ENCODE results near the gene PHB1. TPM values are rescaled to one million over a fixed set of nuclear protein-coding genes. Genes with fewer than 3 reads are reported as not detected.
"Not testable (repeated sequence)": the region's sequence is repeated elsewhere in the genome, so short reads cannot be mapped to it uniquely, and the experiment has no call there.

Gene PHB1
- total and polyA plus RNA-seq, 2 donors = 56.5 to 159 TPM

DNA sequence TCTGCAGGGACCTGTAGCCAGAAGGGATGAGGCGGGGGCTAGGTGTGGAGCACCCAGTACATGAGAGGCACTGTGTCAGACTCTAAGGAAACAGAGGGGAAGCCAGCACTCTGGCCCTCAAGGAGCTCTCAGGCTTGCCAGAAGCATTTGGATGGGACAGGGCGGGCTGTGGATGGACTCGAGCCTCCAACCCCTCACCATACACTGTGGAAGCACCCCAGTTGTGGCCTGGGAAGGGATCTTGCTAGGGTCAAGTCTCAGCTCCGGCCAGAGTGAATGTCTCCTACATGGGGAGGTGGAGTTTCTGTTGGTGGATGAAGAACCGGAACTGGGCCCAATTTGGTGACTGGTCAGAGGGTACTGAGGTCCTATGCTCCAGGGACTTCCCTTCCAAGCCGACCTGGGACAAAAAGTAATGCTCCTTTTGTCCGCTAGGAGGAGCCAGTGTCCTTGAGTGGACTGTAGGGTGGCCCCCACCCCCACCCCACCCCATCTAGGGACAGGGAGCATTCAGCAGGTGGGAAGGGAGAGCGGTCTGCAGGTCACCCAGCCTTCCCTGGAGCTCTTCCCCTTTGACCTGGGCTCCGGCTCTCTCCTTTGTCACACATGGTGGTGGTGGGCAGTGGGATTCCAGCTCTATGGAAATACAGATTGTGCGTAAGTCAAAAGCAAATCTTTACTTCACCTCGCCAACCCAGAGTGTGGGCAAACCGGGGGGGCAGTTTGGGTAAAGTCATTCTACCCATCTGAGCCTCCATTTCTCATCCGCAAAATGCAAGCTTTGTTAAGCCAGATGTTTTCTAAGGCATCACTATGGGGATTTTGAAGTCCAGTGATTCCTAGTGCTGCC is 20.4 kb upstream of the PHB1 start:
- no peak for DNase-seq (ENCODE audit: extremely low spot score)
- no peak overlapping the region for H3K27ac ChIP-seq (ENCODE audit: low read depth)
- H3K4me1 ChIP-seq (ENCODE audit: insufficient read depth) = no peaks in the 10 kb centered on the region
- 60% methylated on average over 13 of the region's 13 CpGs for WGBS
- H3K4me3 ChIP-seq (ENCODE audit: low read depth, low read length) = no peak overlapping the region
- H3K36me3 ChIP-seq (ENCODE audit: insufficient read depth) = no peaks in the 10 kb centered on the region

GRCh38 chr17:49433000-49433694 is 18.5 kb upstream of the PHB1 start:
- Histone ChIP-seq H3K36me3 (ENCODE audit: insufficient read depth) (no peaks in the 10 kb centered on the region), H3K4me1 (ENCODE audit: insufficient read depth) (no peaks in the 10 kb centered on the region), H3K4me3 (ENCODE audit: low read depth, low read length) (no peak overlapping the region), H3K27ac (ENCODE audit: low read depth) (no peak overlapping the region)
- WGBS = 93% methylated on average over 4 of the region's 4 CpGs
- no peak for DNase-seq (ENCODE audit: extremely low spot score)

DNA sequence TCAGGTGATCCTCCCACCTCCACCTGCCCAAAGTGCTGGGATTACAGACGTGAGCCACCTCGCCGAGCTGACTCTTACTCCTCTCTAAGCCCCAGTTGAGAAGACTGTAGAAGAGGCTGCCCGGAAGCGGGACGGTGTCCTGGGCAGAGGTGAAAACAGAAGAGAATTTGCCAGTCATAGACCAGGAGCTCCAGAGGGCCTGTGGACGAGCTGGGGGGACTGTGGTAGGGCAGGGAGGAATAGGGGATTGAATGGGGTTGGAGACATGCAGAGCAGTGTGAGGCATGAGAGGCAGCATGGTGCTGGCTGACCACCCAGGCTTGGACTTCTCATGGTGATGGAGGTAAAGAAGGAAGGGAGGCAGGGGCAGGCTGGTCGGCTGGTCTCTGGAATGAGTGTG is 17.1 kb upstream of the PHB1 start:
- no peak for DNase-seq (ENCODE audit: extremely low spot score)
- Histone ChIP-seq H3K36me3 (ENCODE audit: insufficient read depth) (no peaks in the 10 kb centered on the region), H3K4me1 (ENCODE audit: insufficient read depth) (no peaks in the 10 kb centered on the region), H3K27ac (ENCODE audit: low read depth) (no peak overlapping the region), H3K4me3 (ENCODE audit: low read depth, low read length) (no peak overlapping the region)
- WGBS = 82% methylated on average over 8 of the region's 8 CpGs

DNA sequence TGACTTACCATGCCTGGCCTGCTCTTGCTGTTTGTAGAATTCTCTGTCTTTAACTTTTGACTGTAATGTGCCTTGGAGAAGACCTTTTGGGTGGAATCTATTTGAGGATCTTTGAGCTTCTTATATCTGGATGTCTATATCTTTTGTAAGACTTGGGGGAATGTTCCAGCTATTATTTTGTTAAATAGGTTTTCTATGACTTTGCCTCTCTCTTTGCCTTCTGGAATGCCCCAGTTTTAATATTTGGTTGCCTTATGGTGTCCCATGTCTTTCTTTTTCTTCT is 10.3 kb upstream of the PHB1 start:
- no peaks in the 10 kb centered on the region for H3K36me3 ChIP-seq (ENCODE audit: insufficient read depth)
- no peak overlapping the region for H3K4me3 ChIP-seq (ENCODE audit: low read depth, low read length)
- no peak overlapping the region for H3K27ac ChIP-seq (ENCODE audit: low read depth)
- no peak for DNase-seq (ENCODE audit: extremely low spot score)
- no peaks in the 10 kb centered on the region for H3K4me1 ChIP-seq (ENCODE audit: insufficient read depth)

DNA sequence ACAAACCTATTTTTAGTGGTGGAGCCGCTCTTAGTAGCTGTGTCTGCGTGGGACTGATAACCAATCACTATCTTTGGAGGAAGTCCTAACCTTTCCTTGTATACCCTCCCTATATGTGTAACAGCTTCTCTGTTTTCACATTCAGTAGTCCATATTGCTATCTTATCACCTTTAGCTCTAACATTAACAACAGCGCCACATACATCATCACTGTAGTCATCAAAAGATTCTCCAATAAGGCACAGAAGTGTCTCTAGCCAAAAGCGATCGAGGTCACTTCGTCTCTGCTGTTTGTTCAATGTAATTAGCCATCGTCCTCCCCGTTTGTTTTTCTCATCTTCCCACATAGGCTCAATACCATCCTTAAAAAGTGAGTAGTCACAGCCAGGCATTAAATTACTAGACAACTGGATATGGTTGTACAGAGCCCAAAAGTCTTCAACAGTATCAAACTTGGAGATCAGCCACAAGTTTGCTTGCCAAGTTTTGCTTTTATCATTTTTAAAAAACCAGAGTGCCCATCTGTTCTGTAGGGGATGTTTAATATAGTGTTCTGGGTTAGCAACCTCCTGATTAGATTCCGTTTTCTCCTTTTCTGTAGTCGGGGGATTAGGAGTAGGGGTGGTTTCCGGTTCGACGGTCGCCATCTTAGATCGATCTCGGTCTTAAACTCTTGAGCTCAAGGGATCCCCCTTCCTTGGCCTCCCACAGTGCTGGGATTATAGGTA is 9.8 kb upstream of the PHB1 start:
- not testable (repeated sequence) for H3K27ac ChIP-seq (ENCODE audit: low read depth); H3K4me1 ChIP-seq (ENCODE audit: insufficient read depth); H3K4me3 ChIP-seq (ENCODE audit: low read depth, low read length); DNase-seq (ENCODE audit: extremely low spot score); H3K36me3 ChIP-seq (ENCODE audit: insufficient read depth)
- 71% methylated on average over 15 of the region's 16 CpGs for WGBS

- WGBS = 68% methylated on average over 1 of the region's 1 CpG
- no peak overlapping the region for H3K4me3 ChIP-seq (ENCODE audit: low read depth, low read length)
- no peak for DNase-seq (ENCODE audit: extremely low spot score)
- H3K27ac ChIP-seq (ENCODE audit: low read depth) = no peak overlapping the region
- H3K36me3 ChIP-seq (ENCODE audit: insufficient read depth) = no peaks in the 10 kb centered on the region
- H3K4me1 ChIP-seq (ENCODE audit: insufficient read depth) = no peaks in the 10 kb centered on the region
Measured at GRCh38 chr17:49422714-49423113, 8.0 kb upstream of the PHB1 start.

- H3K36me3 ChIP-seq (ENCODE audit: insufficient read depth); H3K27ac ChIP-seq (ENCODE audit: low read depth); H3K4me3 ChIP-seq (ENCODE audit: low read depth, low read length); DNase-seq (ENCODE audit: extremely low spot score); H3K4me1 ChIP-seq (ENCODE audit: insufficient read depth): not testable (repeated sequence)
- 94% methylated on average over 23 of the region's 23 CpGs for WGBS
Measured at GRCh38 chr17:49419761-49420160, 5.1 kb upstream of the PHB1 start.

DNA sequence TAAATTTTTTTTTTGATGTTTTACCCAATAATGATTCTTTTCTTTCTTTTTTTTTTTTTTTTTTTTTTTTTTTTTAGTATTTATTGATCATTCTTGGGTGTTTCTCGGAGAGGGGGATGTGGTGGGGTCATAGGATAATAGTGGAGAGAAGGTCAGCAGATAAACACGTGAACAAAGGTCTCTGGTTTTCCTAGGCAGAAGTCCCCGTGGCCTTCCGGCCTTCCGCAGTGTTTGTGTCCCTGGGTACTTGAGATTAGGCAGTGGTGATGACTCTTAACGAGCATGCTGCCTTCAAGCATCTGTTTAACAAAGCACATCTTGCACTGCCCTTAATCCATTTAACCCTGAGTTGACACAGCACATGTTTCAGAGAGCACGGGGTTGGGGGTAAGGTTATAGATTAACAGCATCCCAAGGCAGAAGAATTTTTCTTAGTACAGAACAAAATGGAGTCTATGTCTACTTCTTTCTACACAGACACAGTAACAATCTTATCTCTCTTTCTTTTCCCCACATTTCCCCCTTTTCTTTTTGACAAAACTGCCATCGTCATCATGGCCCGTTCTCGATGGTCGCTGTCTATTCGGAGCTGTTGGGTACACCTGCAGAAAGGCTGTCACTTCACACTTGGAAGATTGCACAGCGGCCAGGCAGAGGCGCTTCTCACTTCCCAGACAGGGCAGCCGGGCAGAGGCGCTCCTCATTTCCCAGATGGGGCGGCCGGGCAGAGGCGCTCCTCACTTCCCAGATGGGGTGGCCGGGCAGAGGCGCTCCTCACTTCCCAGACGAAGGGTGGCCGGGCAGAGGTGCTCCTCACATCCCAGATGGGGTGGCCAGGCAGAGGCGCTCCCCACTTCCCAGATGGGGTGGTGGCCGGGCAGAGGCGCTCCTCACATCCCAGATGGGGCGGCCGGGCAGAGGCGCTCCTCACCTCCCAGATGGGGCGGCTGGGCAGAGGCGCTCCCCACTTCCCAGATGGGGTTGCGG is 4.4 kb upstream of the PHB1 start:
- H3K4me1 ChIP-seq (ENCODE audit: insufficient read depth); H3K27ac ChIP-seq (ENCODE audit: low read depth); H3K36me3 ChIP-seq (ENCODE audit: insufficient read depth); H3K4me3 ChIP-seq (ENCODE audit: low read depth, low read length); DNase-seq (ENCODE audit: extremely low spot score): not testable (repeated sequence)
- 91% methylated on average over 32 of the region's 32 CpGs for WGBS

DNA sequence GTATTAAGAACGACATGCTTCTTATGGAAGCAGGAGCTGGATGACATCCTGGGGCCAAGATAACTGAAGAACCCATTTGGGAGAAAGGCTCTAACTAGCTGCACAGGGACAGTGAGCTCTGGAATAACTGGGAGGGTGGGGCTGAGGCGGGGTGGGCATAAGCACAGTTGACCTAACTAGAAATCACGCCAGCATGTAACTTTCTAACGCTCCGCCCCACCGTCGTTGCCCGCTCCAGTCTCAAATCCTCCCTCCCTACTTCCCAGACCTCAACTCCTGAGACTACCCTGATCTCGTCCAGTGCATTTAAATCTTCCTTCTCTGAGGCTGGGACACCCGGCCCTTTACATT is 436 bp downstream of the PHB1 start:
- H3K27ac ChIP-seq (ENCODE audit: low read depth) = no peak overlapping the region
- no peaks in the 10 kb centered on the region for H3K36me3 ChIP-seq (ENCODE audit: insufficient read depth)
- no peak for DNase-seq (ENCODE audit: extremely low spot score)
- peak overlapping the region; percentile 74 for H3K4me3 ChIP-seq (ENCODE audit: low read depth, low read length)
- WGBS = 0% methylated on average over 10 of the region's 10 CpGs
- H3K4me1 ChIP-seq (ENCODE audit: insufficient read depth) = no peaks in the 10 kb centered on the region

DNA sequence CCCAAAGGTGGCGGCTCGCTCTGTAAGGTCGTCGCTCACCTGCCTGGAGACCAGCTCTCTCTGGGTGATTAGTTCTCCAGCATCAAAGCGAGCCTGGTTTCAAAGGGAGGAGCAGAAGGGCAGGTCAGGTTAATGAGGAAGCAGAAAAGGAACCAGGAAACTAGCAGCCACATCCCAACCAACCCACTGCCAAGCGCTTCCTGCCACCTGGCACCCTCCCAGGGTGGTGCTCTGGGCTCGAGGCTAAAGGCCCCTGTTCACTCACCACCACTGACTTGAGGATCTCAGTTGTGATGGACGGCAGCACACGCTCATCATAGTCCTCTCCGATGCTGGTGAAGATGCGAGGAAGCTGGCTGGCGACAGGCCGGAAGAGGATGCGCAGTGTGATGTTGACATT is 5.6 kb downstream of the PHB1 start:
- Histone ChIP-seq H3K4me3 (ENCODE audit: low read depth, low read length) (no peak overlapping the region), H3K27ac (ENCODE audit: low read depth) (no peak overlapping the region), H3K36me3 (ENCODE audit: insufficient read depth) (peaks cover 5% of the 10 kb centered on the region), H3K4me1 (ENCODE audit: insufficient read depth) (no peaks in the 10 kb centered on the region)
- 91% methylated on average over 14 of the region's 14 CpGs for WGBS
- DNase-seq (ENCODE audit: extremely low spot score) = no peak

- WGBS = 25% methylated on average over 9 of the region's 9 CpGs
- H3K4me1 ChIP-seq (ENCODE audit: insufficient read depth) = no peaks in the 10 kb centered on the region
- H3K27ac ChIP-seq (ENCODE audit: low read depth) = no peak overlapping the region
- no peak overlapping the region for H3K4me3 ChIP-seq (ENCODE audit: low read depth, low read length)
- DNase-seq (ENCODE audit: extremely low spot score) = no peak
- H3K36me3 ChIP-seq (ENCODE audit: insufficient read depth) = peaks cover 5% of the 10 kb centered on the region
Measured at GRCh38 chr17:49407981-49408501, 6.6 kb downstream of the PHB1 start.

DNA sequence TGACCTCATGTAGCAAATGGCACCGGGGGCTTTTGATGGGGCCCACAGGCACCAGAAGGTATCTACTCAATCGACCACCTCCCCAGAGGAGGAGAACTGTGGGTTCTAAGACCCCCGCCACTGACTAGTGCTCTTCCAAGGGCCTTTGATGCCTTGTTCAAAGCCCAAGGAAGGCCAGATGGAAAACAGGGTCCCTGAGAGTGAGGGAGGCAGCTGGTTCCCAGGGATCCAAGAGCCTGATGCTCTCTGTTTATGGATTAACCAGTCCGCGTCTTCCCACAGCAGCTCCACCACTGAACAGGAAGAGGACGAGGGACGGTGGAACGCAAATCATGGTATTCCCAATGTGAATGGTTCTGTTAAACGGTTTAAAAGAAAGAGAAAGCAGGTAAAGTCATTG is 7.6 kb downstream of the PHB1 start:
- Histone ChIP-seq H3K27ac (ENCODE audit: low read depth) (no peak overlapping the region), H3K36me3 (ENCODE audit: insufficient read depth) (peaks cover 5% of the 10 kb centered on the region), H3K4me3 (ENCODE audit: low read depth, low read length) (no peak overlapping the region), H3K4me1 (ENCODE audit: insufficient read depth) (no peaks in the 10 kb centered on the region)
- no peak for DNase-seq (ENCODE audit: extremely low spot score)
- 95% methylated on average over 9 of the region's 9 CpGs for WGBS

GRCh38 chr17:49406421-49407061 is 8.1 kb downstream of the PHB1 start:
- Histone ChIP-seq H3K4me3 (ENCODE audit: low read depth, low read length) (no peak overlapping the region), H3K4me1 (ENCODE audit: insufficient read depth) (no peaks in the 10 kb centered on the region), H3K36me3 (ENCODE audit: insufficient read depth) (peaks cover 5% of the 10 kb centered on the region), H3K27ac (ENCODE audit: low read depth) (no peak overlapping the region)
- 93% methylated on average over 9 of the region's 9 CpGs for WGBS
- DNase-seq (ENCODE audit: extremely low spot score) = no peak
